ENCODE data around the gene IL12RB1.
A peak's percentile ranks its signal among the peaks of the same experiment; 100 is the strongest.

IL12RB1 gene

GRCh38 chr19:18086590-18087138 is at the start of gene IL12RB1:
Gene IL12RB1 (minus strand): TSS chr19:18086934. CDS start chr19:18086823, 111 bp downstream.
- DNase-seq = no peak

- DNase-seq = no peak
Measured at GRCh38 chr19:18135712-18136584, 49.2 kb upstream of the IL12RB1 start.

DNA sequence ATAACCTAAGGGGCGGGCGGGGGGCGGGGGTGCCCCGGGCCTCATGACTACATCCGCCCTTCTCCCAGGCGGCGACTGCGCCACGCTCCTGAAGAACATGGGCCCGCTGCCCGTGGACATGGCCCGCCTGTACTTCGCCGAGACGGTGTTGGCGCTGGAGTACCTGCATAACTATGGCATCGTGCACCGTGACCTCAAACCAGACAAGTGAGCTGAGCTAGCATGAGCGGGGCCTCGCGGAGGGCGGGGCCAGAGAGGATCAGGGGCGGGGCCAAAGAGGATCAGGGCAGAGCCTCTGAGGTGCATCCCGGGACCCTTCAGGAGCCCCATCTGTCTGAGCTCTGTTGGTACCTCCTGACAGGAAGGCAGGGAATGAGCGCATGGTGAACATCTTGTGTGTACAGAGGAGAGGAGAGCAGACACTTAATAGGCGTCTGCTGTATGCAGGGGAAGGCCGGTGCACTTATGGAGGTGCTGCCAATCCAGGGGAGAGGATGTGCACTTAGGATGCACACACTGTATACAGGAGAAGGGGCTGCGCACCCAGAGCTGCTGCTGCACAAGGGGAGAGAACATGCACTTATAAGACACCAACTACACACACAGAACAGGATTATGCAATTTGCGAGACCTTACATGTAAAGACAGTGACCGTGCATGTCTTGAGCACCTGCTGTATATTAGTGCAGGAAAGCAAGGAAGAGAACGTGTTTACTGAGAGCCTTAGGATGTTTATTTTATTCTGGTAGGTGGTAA is 45.3 kb upstream of the IL12RB1 start:
- no peak for DNase-seq

GRCh38 chr19:18130523-18131242 is 43.9 kb upstream of the IL12RB1 start:
- no peak for DNase-seq

GRCh38 chr19:18128805-18129204 is 42.1 kb upstream of the IL12RB1 start:
- DNase-seq = no peak

DNA sequence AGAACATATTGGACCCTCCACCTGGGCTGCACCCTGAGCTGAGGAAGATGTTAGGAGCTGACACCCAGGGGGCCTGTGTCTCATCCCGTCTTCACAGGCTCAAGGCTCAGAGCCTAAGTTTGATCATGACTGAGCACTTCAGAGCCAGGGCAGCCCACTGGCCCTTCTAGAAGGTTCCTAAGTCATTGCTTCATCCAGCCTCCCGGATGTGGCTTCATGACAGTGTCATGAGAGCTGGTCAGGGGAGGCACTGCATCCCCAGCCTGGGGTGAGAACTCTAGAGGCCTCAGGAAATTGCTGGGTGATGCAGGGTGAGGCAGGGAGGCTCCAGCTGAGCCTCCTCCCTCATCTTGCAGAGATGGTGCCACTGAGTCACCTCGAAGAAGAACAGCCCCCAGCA is 41.3 kb upstream of the IL12RB1 start:
- DNase-seq = no peak

- no peak for DNase-seq
Measured at GRCh38 chr19:18126097-18126496, 39.4 kb upstream of the IL12RB1 start.

DNA sequence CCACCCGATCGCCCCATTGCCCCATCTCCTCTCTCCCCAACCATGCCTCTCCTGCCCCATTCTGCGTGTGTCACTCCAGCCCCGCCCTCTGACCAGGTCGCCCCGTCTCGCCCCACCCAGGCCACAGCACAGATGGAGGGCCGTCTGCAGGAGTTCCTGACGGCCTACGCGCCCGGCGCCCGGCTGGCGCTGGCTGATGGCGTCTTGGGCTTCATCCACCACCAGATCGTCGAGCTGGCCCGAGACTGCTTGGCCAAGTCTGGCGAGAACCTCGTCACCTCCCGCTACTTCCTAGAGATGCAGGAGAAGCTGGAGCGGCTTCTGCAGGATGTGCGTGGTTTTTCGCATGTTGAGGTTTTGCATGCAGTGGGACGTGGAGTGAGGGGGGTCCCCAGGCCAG is 37.1 kb upstream of the IL12RB1 start:
- DNase-seq = no peak

GRCh38 chr19:18122860-18123795 is 36.4 kb upstream of the IL12RB1 start:
- no peak for DNase-seq

DNA sequence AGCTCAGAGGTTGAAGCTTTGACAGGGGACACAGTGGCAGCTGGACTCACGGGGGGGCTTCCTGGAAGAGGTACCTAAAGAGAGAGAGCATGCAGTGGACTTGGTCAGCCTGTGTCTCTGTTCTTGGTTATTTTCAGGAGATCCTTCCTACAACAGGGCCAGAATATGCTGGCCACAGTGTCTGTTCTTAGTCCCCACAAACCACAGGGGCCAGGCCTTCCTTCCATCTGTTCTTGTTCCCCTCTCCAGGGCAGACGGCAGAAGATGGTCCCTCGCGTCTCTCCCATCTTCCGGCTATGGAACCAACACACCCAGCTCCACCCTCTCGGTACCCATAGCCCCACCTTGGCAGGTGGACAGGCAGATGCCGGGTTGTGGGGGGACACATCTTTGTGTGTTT is 35.7 kb upstream of the IL12RB1 start:
- DNase-seq = no peak

DNA sequence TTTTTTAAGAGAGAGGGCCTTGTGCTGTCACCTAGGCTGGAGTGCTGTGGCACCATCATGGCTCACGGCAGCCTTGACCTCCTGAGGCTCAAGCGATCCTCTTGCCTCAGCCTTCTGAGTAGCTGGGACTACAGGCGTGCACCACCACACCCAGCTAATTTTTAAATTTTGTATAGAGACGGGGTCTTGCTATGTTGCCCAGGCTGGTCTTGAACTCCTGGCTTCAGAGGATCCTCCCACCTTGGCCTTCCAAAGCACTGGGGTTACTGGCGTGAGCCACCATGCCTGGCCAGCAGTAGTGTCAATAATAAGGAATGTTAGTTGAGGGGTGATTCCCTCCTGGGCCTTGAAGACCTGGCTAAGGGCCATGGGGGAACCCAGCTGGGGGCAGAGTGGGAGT is 34.4 kb upstream of the IL12RB1 start:
- no peak for DNase-seq

GRCh38 chr19:18120127-18120526 is 33.4 kb upstream of the IL12RB1 start:
- DNase-seq = no peak

DNA sequence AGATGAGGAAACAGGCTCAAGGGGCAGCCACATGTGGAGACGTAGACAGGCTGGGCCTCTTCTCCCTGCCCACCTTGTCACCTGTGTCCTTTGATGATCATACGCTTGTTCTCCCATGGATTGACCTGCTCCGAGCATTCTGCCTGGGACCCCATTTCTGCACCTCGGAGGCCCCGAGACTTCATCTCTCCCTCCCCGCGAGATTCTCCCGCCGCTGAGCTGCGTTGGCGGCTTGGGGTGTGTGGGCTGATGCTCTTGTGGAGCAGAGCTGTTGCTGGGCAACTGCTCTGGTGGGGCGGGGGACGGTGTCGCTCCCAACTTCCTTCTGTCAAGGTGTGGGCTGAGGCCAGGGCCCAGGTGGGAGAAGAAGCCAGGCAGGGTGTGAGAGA is 33.0 kb upstream of the IL12RB1 start:
- DNase-seq = no peak

- DNase-seq = no peak
Measured at GRCh38 chr19:18119013-18119716, 32.4 kb upstream of the IL12RB1 start.

DNA sequence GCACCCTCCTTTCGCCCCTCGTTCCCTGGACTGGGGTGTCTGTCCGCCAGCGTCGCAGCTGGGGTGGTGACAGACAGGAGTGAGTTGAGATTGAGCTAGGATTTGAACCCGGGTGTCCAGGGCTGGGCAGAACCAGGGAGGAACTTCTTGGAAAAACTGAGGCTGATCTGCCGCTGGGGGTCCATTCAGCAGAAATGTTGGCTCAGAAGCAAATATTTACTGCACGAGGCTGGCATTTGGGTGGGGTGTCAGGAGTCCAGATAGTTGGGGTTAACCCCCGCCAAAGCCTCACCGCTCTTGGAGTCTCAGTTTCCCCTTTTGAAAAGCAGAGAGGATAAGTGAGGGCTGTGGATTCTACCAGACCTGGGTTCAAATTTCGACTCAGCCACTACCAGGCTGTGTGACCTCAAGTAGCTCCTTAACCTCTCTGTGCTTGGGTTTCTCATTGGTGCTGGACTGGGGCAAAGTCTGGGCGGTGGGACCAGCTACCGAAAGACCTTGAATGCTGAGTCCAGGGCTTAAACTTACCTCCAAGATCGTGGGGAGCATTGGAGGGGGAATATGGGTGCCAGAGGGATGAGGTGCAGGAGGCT is 31.8 kb upstream of the IL12RB1 start:
- DNase-seq = no peak

GRCh38 chr19:18117692-18118378 is 31.1 kb upstream of the IL12RB1 start:
- peak; percentile 85 for DNase-seq

DNA sequence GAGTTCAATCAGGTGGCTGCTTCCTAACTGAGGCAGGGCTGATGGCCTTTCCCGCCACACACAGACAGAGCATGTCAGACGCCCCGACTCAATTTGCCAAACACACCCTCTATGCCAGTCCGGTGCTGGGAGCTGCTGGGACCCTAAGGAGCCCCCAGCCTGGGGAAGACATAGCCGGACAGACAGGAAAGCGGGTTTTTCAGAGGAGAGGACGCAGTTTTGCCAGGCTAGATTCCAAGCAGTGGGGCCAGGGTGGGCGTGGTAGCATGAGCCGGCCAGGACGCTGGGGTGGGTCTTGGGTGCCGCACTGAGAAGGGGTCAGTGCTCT is 30.6 kb upstream of the IL12RB1 start:
- no peak for DNase-seq

DNA sequence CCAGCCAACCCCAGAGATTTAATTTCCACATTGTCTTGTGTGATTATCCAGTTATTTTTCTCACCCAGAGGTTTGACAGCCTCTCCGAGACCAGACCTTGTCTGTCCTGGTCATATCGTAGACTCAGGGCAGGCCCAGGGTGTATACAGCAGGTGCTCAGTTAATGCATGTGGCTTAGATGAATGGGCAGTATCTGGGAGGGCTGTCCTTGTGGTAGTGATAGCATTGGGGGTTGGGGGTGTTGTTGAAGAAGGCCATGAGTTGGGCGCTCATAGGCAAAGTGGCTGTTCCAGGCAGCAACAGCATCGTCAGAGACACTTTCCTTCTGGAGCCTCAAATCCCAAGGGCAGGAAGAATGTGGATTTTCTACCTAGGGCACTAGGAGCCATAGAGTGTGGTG is 27.7 kb upstream of the IL12RB1 start:
- DNase-seq = no peak

DNA sequence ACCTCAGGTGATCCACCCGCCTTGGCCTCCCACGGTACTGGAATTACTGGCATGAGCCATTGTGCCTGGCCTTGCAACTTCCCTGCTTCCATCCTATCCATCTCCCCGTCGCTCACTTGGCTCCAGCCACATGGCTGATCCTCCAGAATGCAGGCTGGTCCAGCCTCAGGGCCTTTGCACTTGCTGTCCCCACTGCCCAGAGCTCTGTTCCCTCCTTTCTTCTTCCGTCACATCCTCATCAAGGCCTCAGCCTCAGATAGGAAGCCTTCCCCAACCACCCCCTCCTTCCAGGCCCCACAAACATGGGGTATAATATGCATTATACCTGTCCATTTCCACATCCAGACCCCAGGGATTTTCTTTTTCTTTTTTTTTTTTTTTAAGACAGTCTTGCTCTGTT is 27.1 kb upstream of the IL12RB1 start:
- no peak for DNase-seq

DNA sequence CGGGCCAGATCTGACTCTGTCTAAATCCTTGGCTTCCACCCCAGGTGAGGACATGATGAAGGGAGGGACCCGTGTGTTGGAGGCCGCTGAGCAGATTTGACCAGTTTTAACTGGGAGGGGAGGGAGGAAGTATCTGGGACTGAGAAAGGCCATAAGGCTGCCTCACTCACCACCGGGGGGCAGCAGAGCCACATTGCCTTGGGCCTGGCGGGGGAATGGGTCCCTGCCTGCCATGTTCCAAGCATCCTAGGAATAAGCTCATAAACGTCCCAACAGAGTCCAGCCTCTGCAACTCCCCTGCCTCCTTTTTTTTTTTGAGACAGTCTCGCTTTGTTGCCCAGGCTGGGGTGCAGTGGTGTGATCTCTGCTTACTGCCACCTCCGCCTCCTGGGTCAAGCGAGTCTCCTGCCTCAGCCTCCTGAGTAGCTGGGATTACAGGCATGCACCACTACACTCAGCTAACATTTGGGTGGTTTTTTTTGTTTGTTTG is 26.3 kb upstream of the IL12RB1 start:
- peak; percentile 42 for DNase-seq
